HUES64 (cell line): ENCODE measurements around the gene IFT57.

ENCODE experiments used
- H3K27ac ChIP-seq: 2 replicates; pipeline ENCODE4 v1.7.0; 2013; ENCODE audit warnings: low read depth, low read length, inconsistent platforms
- H3K27me3 ChIP-seq: 2 replicates; pipeline ENCODE4 v1.6.1; 2013; ENCODE audit warnings: mild to moderate bottlenecking, low read length; ENCODE audit not compliant: insufficient read depth
- H3K36me3 ChIP-seq: 2 replicates; pipeline ENCODE4 v1.6.1; 2013; ENCODE audit warnings: mild to moderate bottlenecking, low read length; ENCODE audit not compliant: insufficient read depth
- H3K4me1 ChIP-seq: 2 replicates; pipeline ENCODE4 v1.6.1; 2013; ENCODE audit warnings: mild to moderate bottlenecking, low read length, moderate library complexity; ENCODE audit not compliant: insufficient read depth
- H3K4me3 ChIP-seq: 2 replicates; pipeline ENCODE4 v1.5.1; 2013; ENCODE audit warnings: mild to moderate bottlenecking, low read length, moderate library complexity
- H3K9ac ChIP-seq: 2 replicates; pipeline ENCODE4 v1.6.1; 2013; ENCODE audit warnings: mild to moderate bottlenecking, low read depth, low read length
- H3K9me3 ChIP-seq: 2 replicates; pipeline ENCODE4 v1.6.1; 2013; ENCODE audit warnings: low read depth, low read length; ENCODE audit not compliant: insufficient read depth
- WGBS: fragments of 150-250, 120-280 bp; methylation state at CpG from one replicate; pipeline ENCODE4 v1.1.7; 2013; ENCODE audit warnings: missing lambda C conversion rate; 5-methylcytosine and 5-hydroxymethylcytosine counted together

IFT57 gene

DNA sequence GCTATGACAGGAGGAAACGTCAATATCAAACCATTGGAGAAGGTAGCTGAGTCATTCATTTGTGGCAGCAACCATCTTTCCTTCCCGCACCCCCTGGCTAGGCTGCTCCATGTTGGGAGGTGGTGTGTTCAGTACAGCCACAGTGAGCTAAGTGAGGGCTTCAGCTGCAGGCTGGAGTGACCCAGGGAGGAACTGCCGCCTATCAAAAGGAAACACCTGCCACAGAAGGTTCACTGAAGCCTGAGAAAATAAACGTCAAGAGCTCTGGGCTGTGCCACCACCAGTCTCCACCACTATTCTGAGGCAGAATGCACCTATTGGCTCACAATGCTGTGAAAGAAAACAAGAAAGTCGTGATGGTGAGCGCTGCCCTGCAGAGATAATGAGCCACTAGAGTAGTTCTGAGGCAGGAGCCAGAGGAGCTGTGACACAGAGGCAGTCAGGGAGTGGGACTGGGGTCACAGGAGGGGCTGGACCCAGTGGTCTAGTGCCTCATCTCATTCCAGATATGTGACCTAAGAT is 96.6 kb downstream of the IFT57 start:
- H3K4me3 ChIP-seq, result no peak overlapping the region

DNA sequence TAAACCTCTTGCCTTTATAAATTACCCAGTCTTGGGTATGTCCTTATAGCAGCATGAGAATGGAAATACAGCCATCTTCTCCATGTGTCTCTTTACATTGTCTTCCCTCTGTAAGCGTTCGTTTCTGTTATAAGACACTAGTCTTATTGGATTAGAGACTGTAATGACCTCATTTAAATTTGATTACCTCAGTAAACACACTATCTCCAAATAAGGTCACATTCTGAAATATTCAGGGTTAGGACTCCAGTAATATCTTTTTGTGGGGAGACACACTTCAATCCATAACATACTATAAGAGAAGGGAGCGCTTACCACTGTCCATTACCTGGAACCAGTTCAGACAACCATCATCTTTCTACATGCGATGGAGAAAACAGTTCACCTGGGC is 97.1 kb downstream of the IFT57 start:
- 93% methylated on average over 4 of the region's 4 CpGs for WGBS

More for the DNA sequence above, 96.6 kb downstream of the IFT57 start:
- WGBS, result 87% methylated on average over 6 of the region's 6 CpGs
- Histone ChIP-seq H3K4me1 (no peaks in the 10 kb centered on the region), H3K27me3 (no peaks in the 10 kb centered on the region), H3K27ac (no peak overlapping the region), H3K9me3 (no peaks in the 10 kb centered on the region), H3K9ac (no peak overlapping the region), H3K36me3 (no peaks in the 10 kb centered on the region)

DNA sequence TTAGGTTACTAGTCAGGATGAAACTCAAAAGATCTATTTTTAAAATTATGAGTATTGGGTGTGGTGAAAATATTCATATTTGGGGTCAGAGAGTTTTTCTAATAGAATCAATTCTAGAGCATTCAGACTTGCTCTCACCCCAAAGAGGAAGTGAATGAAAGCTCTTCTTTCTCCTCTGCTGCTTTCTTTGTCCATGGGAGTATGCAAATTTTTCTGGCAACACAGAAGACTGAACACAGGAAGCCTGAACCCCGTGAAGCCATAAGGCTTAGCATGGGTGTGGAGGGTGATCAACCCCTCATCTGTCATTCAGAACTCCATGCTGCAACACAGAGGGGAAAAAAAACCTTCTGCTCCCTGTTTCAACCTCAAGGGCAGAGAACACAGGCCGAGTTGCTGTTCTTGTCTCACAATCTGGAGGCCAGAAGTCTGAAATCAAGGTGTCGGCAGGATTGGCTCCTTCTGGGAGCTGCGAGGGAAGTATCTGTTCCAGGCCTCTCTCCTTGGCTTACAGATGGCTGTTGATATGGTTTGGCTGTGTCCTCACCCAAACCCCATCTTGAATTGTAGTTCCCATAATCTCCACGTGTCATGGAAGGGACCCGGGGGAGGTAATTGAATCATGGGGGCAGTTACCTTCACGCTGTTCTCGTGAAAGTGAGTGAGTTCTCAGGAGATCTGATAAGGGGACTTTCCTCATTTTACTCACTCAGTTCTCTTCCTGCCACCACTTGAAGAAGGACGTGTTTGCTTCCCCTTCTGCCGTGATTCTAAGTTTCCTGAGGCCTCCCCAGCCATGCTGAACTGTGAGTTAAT is 97.7 kb downstream of the IFT57 start:
- WGBS, result 88% methylated on average over 9 of the region's 10 CpGs
- Histone ChIP-seq H3K27ac (no peak overlapping the region), H3K9me3 (no peaks in the 10 kb centered on the region), H3K36me3 (no peaks in the 10 kb centered on the region), H3K4me1 (no peaks in the 10 kb centered on the region), H3K27me3 (no peaks in the 10 kb centered on the region), H3K9ac (no peak overlapping the region), H3K4me3 (no peak overlapping the region)

More for the DNA sequence above, 97.1 kb downstream of the IFT57 start:
- no peaks in the 10 kb centered on the region for H3K36me3 ChIP-seq
- no peaks in the 10 kb centered on the region for H3K9me3 ChIP-seq
- H3K4me3 ChIP-seq, result no peak overlapping the region
- no peak overlapping the region for H3K9ac ChIP-seq
- no peaks in the 10 kb centered on the region for H3K4me1 ChIP-seq
- no peaks in the 10 kb centered on the region for H3K27me3 ChIP-seq
- no peak overlapping the region for H3K27ac ChIP-seq

DNA sequence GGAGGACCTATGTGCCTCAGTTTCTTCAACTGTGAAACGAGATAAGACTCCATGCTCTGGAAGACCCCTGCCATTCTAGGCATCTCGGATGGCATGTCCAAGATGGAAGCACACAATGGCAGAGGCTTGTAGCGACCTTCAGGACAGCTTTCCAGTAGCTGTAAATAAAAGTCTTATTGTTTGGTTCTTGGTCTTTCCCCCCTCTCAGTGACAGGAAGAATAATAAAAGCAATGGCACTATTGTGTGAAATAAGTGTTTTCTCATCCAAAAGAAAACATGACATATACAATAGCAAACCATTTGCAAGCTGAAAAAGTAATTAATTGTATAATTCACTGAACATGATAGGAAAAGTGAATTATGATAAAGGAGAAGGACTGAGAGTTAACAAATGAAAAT is 98.9 kb downstream of the IFT57 start:
- Histone ChIP-seq H3K4me1 (no peaks in the 10 kb centered on the region), H3K27me3 (no peaks in the 10 kb centered on the region), H3K27ac (no peak overlapping the region), H3K4me3 (no peak overlapping the region), H3K9me3 (no peaks in the 10 kb centered on the region), H3K36me3 (no peaks in the 10 kb centered on the region), H3K9ac (no peak overlapping the region)
- WGBS, result 93% methylated on average over 3 of the region's 3 CpGs

DNA sequence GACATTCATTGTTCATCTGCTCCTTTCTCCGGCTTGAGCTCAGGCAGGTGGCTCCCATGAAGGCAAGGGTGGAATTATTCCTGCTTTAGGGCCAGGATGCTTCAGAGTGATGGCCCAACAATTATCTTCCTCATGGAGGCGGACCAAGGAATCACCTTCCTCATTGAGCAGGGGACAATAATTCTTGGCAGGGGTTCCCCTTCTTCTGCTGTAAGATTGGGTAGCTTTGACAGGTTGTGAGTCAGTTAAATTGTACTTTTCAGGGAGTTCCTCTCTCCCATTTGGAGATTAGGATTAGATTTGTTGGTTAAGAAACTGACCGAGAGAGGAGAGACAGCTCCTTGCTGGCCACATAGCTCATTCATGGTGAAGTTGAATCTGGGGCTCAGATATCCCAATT is 99.9 kb downstream of the IFT57 start:
- Histone ChIP-seq H3K4me3 (no peak overlapping the region), H3K4me1 (no peaks in the 10 kb centered on the region), H3K27me3 (no peaks in the 10 kb centered on the region), H3K9me3 (no peaks in the 10 kb centered on the region), H3K27ac (no peak overlapping the region), H3K36me3 (no peaks in the 10 kb centered on the region), H3K9ac (no peak overlapping the region)
- WGBS, result 88% methylated on average over 3 of the region's 3 CpGs

DNA sequence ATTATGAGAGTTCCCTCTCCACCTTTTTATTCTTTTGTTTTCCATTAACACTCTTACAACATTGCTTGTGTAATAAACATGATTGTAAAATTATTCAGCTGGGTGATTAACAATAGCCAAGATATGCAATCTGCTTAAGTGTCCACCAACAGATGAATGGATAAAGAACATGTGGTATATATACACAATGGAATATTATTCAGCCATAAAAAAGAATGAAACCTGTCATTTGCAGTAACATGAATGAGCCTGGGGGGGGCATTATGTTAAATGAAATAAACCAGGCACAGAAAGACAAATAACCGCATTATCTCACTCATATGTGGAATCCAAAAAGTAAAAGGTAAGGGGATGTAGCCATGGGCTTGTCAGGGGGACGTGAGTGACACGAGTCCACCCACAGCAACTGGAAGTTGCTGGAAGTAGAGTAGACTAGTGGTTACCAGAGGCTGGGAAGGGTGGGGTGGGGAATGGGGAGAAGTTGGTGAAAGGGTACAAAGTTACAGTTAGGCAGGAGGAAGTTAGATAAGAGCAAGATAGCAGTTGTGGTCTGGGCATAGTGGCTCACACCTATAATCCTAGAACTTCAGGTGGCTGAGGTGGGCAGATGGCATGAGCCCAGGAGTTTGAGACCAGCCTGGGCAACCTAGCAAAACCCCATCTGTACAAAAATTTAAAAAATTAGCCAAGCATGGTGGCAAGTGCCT is 102.7 kb downstream of the IFT57 start:
- H3K36me3 ChIP-seq, result no peaks in the 10 kb centered on the region

DNA sequence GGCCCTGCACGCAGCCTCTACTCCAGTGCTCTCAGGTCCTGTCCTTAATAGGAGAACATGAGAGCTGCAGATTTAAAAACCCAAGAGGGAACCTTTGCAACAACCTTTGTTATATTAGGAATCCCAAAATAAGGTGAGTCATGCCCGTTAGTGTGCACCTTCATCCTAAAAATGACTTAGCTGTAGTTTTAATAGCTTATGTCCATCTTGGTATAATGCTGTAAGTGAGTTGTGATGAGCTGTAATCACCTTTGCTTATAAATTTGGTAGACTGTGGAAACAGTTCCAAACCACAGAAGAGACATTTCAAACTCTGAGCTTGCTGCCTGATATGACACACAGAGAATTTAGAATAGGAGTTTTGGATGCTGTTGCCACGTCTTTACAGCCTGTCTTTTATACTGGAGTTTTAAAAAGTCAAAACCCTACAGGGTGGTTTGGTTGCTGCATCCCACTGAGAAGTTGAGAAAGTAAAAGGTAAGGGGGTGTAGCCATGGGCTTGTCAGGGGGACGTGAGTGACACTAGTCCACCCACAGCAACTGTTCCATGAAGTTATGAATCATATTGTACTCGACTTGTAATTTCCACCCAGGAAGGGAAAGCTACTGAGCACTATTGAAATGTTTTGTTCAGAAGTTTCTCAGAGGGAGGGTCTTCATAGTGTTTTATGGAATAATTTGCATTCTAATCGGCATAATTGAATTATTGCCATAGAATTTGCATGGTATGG is 104.0 kb downstream of the IFT57 start:
- Histone ChIP-seq H3K27me3 (no peaks in the 10 kb centered on the region), H3K27ac (no peak overlapping the region), H3K9ac (no peak overlapping the region), H3K4me3 (no peak overlapping the region), H3K4me1 (no peaks in the 10 kb centered on the region), H3K9me3 (no peaks in the 10 kb centered on the region), H3K36me3 (no peaks in the 10 kb centered on the region)
- 91% methylated on average over 6 of the region's 6 CpGs for WGBS

More for the DNA sequence above, 102.7 kb downstream of the IFT57 start:
- H3K4me3 ChIP-seq, result no peak overlapping the region
- no peak overlapping the region for H3K27ac ChIP-seq
- no peaks in the 10 kb centered on the region for H3K9me3 ChIP-seq
- H3K9ac ChIP-seq, result no peak overlapping the region
- 96% methylated on average over 3 of the region's 3 CpGs for WGBS
- H3K27me3 ChIP-seq, result no peaks in the 10 kb centered on the region
- no peaks in the 10 kb centered on the region for H3K4me1 ChIP-seq

DNA sequence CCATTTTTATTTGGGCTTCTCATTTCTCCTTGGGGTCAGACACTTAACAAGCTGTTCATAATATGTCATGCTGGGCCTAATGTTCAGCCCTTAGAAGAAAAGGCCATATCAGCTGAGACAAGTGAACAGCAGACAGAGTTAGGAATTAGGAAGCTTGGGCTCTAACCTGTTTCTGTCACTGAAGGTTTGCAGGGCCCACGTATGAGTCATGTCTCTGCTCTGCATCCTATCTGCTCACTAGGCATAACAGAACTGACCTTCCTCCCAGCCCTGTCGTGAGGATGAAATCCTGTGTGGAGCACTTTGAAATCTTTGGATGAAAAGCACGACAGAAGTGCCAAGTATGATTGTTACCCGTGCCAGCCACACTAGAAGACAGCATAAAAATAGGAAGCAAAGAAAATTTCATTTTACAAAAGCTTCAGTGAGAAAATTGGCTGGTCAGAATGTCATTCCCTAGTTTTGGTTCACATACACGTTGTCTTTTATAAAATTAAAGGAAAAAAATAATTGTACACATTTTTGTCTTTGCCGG is 104.9 kb downstream of the IFT57 start:
- Histone ChIP-seq H3K27me3 (no peaks in the 10 kb centered on the region), H3K4me3 (no peak overlapping the region), H3K4me1 (no peaks in the 10 kb centered on the region), H3K36me3 (no peaks in the 10 kb centered on the region), H3K27ac (no peak overlapping the region), H3K9me3 (no peaks in the 10 kb centered on the region), H3K9ac (no peak overlapping the region)
- WGBS, result 76% methylated on average over 5 of the region's 6 CpGs

DNA sequence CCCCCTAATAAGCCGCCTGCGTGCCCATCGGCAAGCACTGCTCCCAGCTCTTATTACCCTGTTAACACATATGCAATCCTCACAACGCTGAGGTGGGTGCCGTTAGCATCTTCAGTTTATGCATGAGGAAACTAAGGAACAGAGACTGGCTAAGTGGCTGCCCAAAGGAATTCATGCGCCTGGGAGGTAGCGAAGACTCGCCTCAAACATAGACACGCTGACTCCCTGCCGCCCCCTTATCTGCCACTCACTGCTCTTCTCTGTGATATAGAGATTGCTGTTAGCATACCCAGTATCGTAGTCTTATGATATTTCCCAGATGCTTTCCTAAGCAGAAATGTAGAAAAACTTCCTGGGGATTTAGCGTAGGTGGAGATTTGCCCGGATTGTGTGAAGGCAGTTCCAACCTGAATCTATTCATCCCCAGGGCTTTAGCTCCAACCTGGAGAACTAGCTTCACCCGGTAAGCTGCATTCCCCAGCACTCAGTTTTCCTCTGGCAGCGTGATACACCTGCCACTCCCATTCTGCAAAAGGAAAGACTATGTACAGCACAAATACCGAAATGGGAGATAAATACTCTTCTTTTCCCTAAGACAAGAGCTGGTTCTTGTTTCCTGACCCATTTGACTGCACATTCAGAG is 107.7 kb downstream of the IFT57 start:
- H3K27ac ChIP-seq, result no peak overlapping the region
- no peaks in the 10 kb centered on the region for H3K4me1 ChIP-seq
- H3K4me3 ChIP-seq, result no peak overlapping the region
- H3K27me3 ChIP-seq, result no peaks in the 10 kb centered on the region
- H3K36me3 ChIP-seq, result no peaks in the 10 kb centered on the region
- WGBS, result 82% methylated on average over 15 of the region's 16 CpGs
- H3K9me3 ChIP-seq, result no peaks in the 10 kb centered on the region
- H3K9ac ChIP-seq, result no peak overlapping the region

DNA sequence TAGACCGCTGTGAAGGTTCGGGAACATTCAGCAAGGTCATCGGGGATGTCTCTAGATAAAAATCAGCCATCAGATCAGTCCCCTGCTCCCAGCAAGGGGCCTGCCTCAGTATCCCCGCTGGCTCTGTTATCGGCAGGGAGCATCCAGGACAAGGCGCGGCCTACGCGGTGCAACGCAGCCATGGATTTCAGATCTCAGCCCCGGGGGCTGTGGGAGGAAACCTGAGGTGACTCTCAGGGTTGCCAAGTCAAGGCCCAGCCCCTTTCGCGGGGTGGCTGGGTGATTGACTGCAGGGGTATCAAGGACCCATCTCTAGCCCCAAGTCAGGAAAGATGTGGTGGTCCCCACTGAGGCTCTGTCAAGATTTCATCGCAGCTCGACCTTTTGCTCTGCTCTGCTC is 108.2 kb downstream of the IFT57 start:
- Histone ChIP-seq H3K4me1 (no peaks in the 10 kb centered on the region), H3K9me3 (no peaks in the 10 kb centered on the region), H3K27me3 (no peaks in the 10 kb centered on the region), H3K4me3 (no peak overlapping the region), H3K9ac (no peak overlapping the region), H3K27ac (no peak overlapping the region), H3K36me3 (no peaks in the 10 kb centered on the region)
- WGBS, result 96% methylated on average over 15 of the region's 15 CpGs
